NCI-H128 (cell line): ENCODE data around the gene PTPN18.
"Not testable (repeated sequence)": the region's sequence is repeated elsewhere in the genome, so short reads cannot be mapped to it uniquely, and the experiment has no call there.

Experiments
- DNase-seq: peaks from one replicate; lab custom pipeline; 2025; ENCODE audit not compliant: unreplicated experiment; lab: John Stamatoyannopoulos, UW

Gene PTPN18

GRCh38 chr2:130380096-130380934 is 24.5 kb downstream of the PTPN18 start:
- no peak for DNase-seq

GRCh38 chr2:130381145-130381544 is 25.3 kb downstream of the PTPN18 start:
- no peak for DNase-seq

- no peak for DNase-seq
Observed at GRCh38 chr2:130381619-130382018, 25.8 kb downstream of the PTPN18 start.

- DNase-seq, result no peak
Observed at GRCh38 chr2:130382313-130382917, 26.6 kb downstream of the PTPN18 start.

GRCh38 chr2:130385709-130386108 is 29.9 kb downstream of the PTPN18 start:
- DNase-seq, result no peak

GRCh38 chr2:130387071-130387400 is 31.2 kb downstream of the PTPN18 start:
- DNase-seq, result no peak

- no peak for DNase-seq
Observed at GRCh38 chr2:130387804-130388203, 31.9 kb downstream of the PTPN18 start.

GRCh38 chr2:130388221-130388907 is 32.5 kb downstream of the PTPN18 start:
- no peak for DNase-seq

- no peak for DNase-seq
Observed at GRCh38 chr2:130389358-130389757, 33.5 kb downstream of the PTPN18 start.

GRCh38 chr2:130389783-130390182 is 33.9 kb downstream of the PTPN18 start:
- DNase-seq, result no peak

GRCh38 chr2:130390460-130391057 is 34.7 kb downstream of the PTPN18 start:
- no peak for DNase-seq

- no peak for DNase-seq
Observed at GRCh38 chr2:130391058-130391871, 35.4 kb downstream of the PTPN18 start.

GRCh38 chr2:130391872-130392670 is 36.2 kb downstream of the PTPN18 start:
- DNase-seq, result no peak

GRCh38 chr2:130393318-130393910 is 37.6 kb downstream of the PTPN18 start:
- DNase-seq, result no peak

- not testable (repeated sequence) for DNase-seq
Observed at GRCh38 chr2:130406280-130406679, 50.4 kb downstream of the PTPN18 start.

GRCh38 chr2:130416693-130417092 is 60.8 kb downstream of the PTPN18 start:
- not testable (repeated sequence) for DNase-seq

- not testable (repeated sequence) for DNase-seq
Observed at GRCh38 chr2:130418845-130419244, 63.0 kb downstream of the PTPN18 start.
